Lower lobe of right lung (tissue), 2 donors: ENCODE data around the gene SERTM2. TPM values are rescaled to one million over a fixed set of nuclear protein-coding genes. Genes with fewer than 3 reads are reported as not detected.

Experiments
- ATAC-seq, 2 donors: fragments of 200-7000 bp; cut with Tn5 transposase; one replicate each; pipeline ENCODE4 v1.9.1; 2020 to 2022; ENCODE audit warnings: mild to moderate bottlenecking in 2 of 2, moderate library complexity in 2 of 2
- DNase-seq: peaks from one replicate; pipeline ENCODE4 v3.0.0-alpha.2; 2020
- H3K27ac ChIP-seq: fragments of 200-600 bp; one replicate; pipeline ENCODE4 v1.8.0; 2022
- H3K27me3 ChIP-seq: fragments of 200-600 bp; one replicate; pipeline ENCODE4 v1.8.0; 2022; ENCODE audit warnings: low read depth
- H3K36me3 ChIP-seq: fragments of 200-600 bp; one replicate; pipeline ENCODE4 v1.8.0; 2022; ENCODE audit warnings: mild to moderate bottlenecking
- H3K4me1 ChIP-seq: fragments of 200-600 bp; one replicate; pipeline ENCODE4 v1.8.0; 2022
- H3K4me3 ChIP-seq: fragments of 200-600 bp; one replicate; pipeline ENCODE4 v1.8.0; 2022; ENCODE audit warnings: mild to moderate bottlenecking
- H3K9me3 ChIP-seq: fragments of 200-600 bp; one replicate; pipeline ENCODE4 v1.8.0; 2022
- CTCF ChIP-seq: fragments of 200-600 bp; IDR thresholded peaks from one replicate; pipeline ENCODE4 v1.8.0; 2022; ENCODE audit warnings: antibody characterized with exemption, mild to moderate bottlenecking
- intact Hi-C: fragments of 100-400 bp; cut with DNase I; formaldehyde crosslinking; loops from one replicate; pipeline ENCODE4 v1.11.0; 2022
- total RNA-seq: library from RNA; stranded (reverse); fragmentation: NEBNext Ultra II Directional; extraction: Animal tissue kit (Norgen Biotek cat#: 25700); gene quantifications from one replicate; pipeline ENCODE4 v1.2.1, GENCODE V29; 2021
- donor health status: DM: no; HTN: yes; CAD: no; lungs with severe emphysema.

Gene SERTM2
- total RNA-seq, 1 donor from 2014 or later, result 0.09 TPM

GRCh38 chrX:111503485-111503993, 7.9 kb upstream of the SERTM2 start:
- no peak overlapping the region for H3K4me3 ChIP-seq
- intact Hi-C loops, result no loop called here
- no peak for ATAC-seq
- DNase-seq, result no peak
- H3K9me3 ChIP-seq, result no peaks in the 10 kb centered on the region
- no peak overlapping the region for H3K27ac ChIP-seq
- no peaks in the 10 kb centered on the region for H3K27me3 ChIP-seq
- no peaks in the 10 kb centered on the region for H3K36me3 ChIP-seq
- TF ChIP-seq CTCF, result no peak
- H3K4me1 ChIP-seq, result no peaks in the 10 kb centered on the region

GRCh38 chrX:111504941-111505340, 6.5 kb upstream of the SERTM2 start:
- H3K4me1 ChIP-seq, result no peaks in the 10 kb centered on the region
- intact Hi-C loops, result no loop called here
- no peak overlapping the region for H3K27ac ChIP-seq
- H3K9me3 ChIP-seq, result no peaks in the 10 kb centered on the region
- no peaks in the 10 kb centered on the region for H3K27me3 ChIP-seq
- TF ChIP-seq CTCF, result no peak
- H3K4me3 ChIP-seq, result no peak overlapping the region
- DNase-seq (no peak), ATAC-seq (no peak)
- no peaks in the 10 kb centered on the region for H3K36me3 ChIP-seq

GRCh38 chrX:111505783-111506182, 5.7 kb upstream of the SERTM2 start:
- H3K4me3 ChIP-seq, result no peak overlapping the region
- H3K27me3 ChIP-seq, result no peaks in the 10 kb centered on the region
- H3K4me1 ChIP-seq, result no peaks in the 10 kb centered on the region
- intact Hi-C loops, result no loop called here
- H3K36me3 ChIP-seq, result no peaks in the 10 kb centered on the region
- no peaks in the 10 kb centered on the region for H3K9me3 ChIP-seq
- no peak for DNase-seq
- no peak for ATAC-seq
- H3K27ac ChIP-seq, result no peak overlapping the region
- TF ChIP-seq CTCF, result no peak

- intact Hi-C loops, result no loop called here
- DNase-seq (no peak), ATAC-seq (no peak)
- no peaks in the 10 kb centered on the region for H3K9me3 ChIP-seq
- no peaks in the 10 kb centered on the region for H3K36me3 ChIP-seq
- H3K27ac ChIP-seq, result no peak overlapping the region
- TF ChIP-seq CTCF, result no peak
- no peaks in the 10 kb centered on the region for H3K27me3 ChIP-seq
- no peak overlapping the region for H3K4me3 ChIP-seq
- no peaks in the 10 kb centered on the region for H3K4me1 ChIP-seq
Measured at GRCh38 chrX:111506826-111507225, 4.6 kb upstream of the SERTM2 start.

GRCh38 chrX:111507933-111508332, 3.5 kb upstream of the SERTM2 start:
- no peaks in the 10 kb centered on the region for H3K27me3 ChIP-seq
- no peaks in the 10 kb centered on the region for H3K9me3 ChIP-seq
- DNase-seq (no peak), ATAC-seq (no peak)
- H3K4me3 ChIP-seq, result no peak overlapping the region
- no peaks in the 10 kb centered on the region for H3K36me3 ChIP-seq
- no peak for TF ChIP-seq CTCF
- intact Hi-C loops, result no loop called here
- no peaks in the 10 kb centered on the region for H3K4me1 ChIP-seq
- H3K27ac ChIP-seq, result no peak overlapping the region

- no peaks in the 10 kb centered on the region for H3K9me3 ChIP-seq
- H3K27ac ChIP-seq, result no peak overlapping the region
- H3K27me3 ChIP-seq, result no peaks in the 10 kb centered on the region
- no peaks in the 10 kb centered on the region for H3K36me3 ChIP-seq
- DNase-seq (no peak), ATAC-seq (no peak)
- no peak overlapping the region for H3K4me3 ChIP-seq
- intact Hi-C loops, result no loop called here
- no peaks in the 10 kb centered on the region for H3K4me1 ChIP-seq
- TF ChIP-seq CTCF, result no peak
Measured at GRCh38 chrX:111515298-111515697, 3.9 kb downstream of the SERTM2 start.
